ENCODE results near the gene EGFR.

Gene EGFR

GRCh38 chr7:55198634-55199392, 180.0 kb downstream of the EGFR start:
- DNase-seq: no peak

DNA sequence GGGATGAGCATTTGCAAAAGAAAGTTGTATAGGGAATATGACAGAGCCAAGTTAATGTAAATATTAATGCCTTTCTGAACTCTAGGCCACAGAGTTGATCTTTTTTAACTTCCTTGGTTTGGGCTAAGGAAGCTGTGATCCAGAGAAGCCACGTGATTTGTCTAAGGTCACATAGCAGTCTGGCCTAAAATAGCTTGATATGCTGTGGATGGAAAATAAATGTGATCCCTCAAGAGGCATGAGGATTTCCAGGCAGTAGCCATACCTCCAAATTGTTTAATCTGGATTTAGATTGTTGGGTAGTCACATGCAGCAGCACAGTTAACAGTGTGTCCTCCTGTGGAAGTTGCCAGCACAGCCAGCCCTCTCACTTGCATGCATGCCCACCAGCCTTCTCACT, 180.6 kb downstream of the EGFR start:
- no peak for DNase-seq

DNA sequence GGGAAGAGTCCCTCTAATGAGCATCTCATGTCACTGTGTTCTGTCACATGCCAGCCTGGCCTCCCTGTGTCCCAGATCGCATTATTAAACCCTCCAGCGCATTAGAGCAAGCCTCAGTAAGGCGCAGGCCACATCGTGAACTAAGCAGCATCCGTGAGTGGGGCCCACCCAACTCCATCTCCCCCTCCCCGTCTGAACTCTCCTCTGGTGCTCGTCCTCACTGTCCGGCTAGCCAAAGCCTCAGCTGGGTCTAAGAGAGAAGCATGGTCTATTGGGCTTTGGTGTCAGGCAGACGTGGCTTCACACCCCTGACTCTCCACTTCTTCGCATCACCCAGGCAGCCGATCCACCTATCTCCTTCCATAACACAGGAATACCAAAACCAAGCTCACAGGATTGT, 181.6 kb downstream of the EGFR start:
- DNase-seq: no peak

GRCh38 chr7:55202150-55202913, 183.5 kb downstream of the EGFR start:
- DNase-seq: no peak

DNA sequence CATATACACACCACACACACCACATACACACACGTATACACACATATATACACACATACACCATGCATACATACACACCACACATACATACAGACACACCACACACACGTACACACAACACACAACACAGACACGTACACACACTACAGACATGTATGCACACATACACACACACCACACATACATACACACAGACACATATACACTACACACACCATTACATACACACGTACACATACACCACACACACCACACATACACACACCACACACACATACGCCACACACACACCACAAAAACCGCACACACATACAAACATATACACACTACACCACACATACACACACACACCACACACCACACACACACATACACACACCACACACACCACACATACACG, 184.5 kb downstream of the EGFR start:
- no peak for DNase-seq

- no peak for DNase-seq
Measured at GRCh38 chr7:55205124-55205955, 186.5 kb downstream of the EGFR start.

DNA sequence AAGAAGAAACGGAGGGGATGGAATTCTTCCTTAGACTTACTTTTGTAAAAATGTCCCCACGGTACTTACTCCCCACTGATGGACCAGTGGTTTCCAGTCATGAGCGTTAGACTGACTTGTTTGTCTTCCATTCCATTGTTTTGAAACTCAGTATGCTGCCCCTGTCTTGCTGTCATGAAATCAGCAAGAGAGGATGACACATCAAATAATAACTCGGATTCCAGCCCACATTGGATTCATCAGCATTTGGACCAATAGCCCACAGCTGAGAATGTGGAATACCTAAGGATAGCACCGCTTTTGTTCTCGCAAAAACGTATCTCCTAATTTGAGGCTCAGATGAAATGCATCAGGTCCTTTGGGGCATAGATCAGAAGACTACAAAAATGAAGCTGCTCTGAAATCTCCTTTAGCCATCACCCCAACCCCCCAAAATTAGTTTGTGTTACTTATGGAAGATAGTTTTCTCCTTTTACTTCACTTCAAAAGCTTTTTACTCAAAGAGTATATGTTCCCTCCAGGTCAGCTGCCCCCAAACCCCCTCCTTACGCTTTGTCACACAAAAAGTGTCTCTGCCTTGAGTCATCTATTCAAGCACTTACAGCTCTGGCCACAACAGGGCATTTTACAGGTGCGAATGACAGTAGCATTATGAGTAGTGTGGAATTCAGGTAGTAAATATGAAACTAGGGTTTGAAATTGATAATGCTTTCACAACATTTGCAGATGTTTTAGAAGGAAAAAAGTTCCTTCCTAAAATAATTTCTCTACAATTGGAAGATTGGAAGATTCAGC, 187.6 kb downstream of the EGFR start:
- no peak for DNase-seq

GRCh38 chr7:55207436-55208125, 188.8 kb downstream of the EGFR start:
- DNase-seq: no peak

DNA sequence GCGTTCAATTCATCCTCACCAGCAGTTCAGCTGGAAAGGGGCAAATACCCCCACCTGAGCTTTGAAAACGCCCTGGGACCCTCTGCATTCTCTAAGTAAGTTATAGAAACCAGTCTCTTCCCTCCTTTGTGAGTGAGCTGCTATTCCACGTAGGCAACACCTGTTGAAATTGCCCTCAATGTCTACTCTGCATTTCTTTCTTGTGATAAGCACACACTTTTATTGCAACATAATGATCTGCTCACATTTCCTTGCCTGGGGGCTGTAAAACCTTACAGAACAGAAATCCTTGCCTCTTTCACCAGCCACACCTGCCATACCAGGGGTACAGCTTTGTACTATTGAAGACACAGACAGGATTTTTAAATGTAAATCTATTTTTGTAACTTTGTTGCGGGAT, 190.5 kb downstream of the EGFR start:
- DNase-seq: no peak

DNA sequence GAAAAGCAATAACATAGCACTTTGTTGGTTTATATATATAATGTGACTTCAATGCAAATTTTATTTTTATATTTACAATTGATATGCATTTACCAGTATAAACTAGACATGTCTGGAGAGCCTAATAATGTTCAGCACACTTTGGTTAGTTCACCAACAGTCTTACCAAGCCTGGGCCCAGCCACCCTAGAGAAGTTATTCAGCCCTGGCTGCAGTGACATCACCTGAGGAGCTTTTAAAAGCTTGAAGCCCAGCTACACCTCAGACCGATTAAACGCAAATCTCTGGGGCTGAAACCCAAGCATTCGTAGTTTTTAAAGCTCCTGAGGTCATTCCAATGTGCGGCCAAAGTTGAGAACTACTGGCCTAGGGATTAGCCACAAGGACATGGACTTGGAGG, 191.4 kb downstream of the EGFR start:
- DNase-seq: no peak

DNA sequence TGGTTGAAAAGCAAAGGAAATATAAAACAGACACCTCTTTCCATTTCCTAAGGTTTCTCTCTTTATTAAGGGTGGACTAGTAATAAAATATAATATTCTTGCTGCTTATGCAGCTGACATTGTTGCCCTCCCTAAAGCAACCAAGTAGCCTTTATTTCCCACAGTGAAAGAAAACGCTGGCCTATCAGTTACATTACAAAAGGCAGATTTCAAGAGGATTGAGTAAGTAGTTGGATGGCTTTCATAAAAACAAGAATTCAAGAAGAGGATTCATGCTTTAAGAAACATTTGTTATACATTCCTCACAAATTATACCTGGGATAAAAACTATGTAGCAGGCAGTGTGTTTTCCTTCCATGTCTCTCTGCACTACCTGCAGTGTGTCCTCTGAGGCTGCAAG, 191.9 kb downstream of the EGFR start:
- DNase-seq: no peak

GRCh38 chr7:55211726-55212125, 192.9 kb downstream of the EGFR start:
- DNase-seq: no peak

DNA sequence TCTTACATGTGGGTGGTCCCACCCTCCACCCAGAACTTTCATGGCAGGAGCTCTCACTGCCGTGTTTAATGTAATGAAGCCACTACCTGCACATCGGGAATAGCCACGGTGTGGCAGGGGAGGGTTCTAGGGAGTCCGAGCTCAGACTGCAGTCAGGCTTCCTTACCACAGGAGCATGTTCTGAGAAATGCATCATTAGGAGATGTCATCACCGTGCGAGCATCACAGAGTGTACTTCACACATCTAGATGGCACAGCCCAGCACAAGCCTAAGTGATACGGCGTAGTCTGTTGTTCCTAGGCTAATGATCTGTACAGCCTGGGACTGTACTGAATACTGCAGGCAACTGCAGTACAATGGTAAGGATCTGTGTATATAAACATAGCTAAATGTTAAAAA, 193.4 kb downstream of the EGFR start:
- DNase-seq: no peak

- no peak for DNase-seq
Measured at GRCh38 chr7:55212838-55213237, 194.0 kb downstream of the EGFR start.

- DNase-seq: no peak
Measured at GRCh38 chr7:55214707-55215106, 195.9 kb downstream of the EGFR start.

- DNase-seq: no peak
Measured at GRCh38 chr7:55223023-55223422, 204.2 kb downstream of the EGFR start.

GRCh38 chr7:55224111-55224510, 205.3 kb downstream of the EGFR start:
- no peak for DNase-seq

- no peak for DNase-seq
Measured at GRCh38 chr7:55224810-55225209, 206.0 kb downstream of the EGFR start.

GRCh38 chr7:55230014-55230413, 211.2 kb downstream of the EGFR start:
- DNase-seq: no peak

GRCh38 chr7:55231736-55232280, 213.0 kb downstream of the EGFR start:
- DNase-seq: no peak

DNA sequence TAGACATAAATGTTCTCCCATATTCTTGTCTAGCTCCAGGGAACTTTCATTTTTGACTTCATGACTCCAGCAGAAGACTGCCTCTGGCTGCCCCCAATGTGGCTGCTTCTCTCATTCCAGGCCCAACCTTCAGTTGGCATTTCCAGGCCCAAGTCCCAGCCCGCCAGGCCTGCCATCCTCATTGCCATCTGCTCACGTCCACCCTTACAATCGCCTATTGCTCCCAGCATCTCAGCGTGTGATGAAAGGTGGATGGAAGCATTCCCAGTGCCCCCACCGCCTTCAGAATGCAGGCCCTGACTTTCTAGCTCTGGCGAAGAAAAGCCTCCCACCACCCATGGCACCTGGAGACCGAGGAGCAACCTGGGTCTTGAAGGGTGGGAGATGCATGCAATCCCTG, 214.2 kb downstream of the EGFR start:
- DNase-seq: no peak

DNA sequence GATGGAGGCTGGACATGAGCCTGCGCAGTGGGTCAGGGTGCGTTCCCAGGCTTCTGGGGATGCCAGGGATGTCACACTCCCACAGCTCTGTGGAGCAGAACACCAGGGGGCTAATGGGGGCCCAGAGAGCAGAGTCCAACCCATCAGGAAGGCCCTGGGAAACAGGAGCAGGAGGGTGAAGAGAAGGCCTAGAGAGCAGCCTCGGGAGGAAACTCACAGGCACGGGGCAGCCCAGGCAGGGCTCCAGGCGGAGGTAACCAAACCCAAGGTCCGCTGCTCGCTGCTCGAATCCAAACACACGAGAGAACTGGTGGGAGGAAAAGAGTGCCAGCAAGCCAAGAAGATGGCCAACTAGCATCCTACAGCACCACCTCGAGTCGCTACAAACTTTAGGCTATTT, 215.6 kb downstream of the EGFR start:
- no peak for DNase-seq
